GM13977 (cell line): ENCODE results near the gene CASK.

Source experiments
- DNase-seq: peaks from one replicate; pipeline ENCODE4 v3.0.0; 2012; ENCODE audit warnings: low spot score
- in situ Hi-C: fragments of 300-500 bp; cut with MboI; formaldehyde crosslinking; loops from one replicate; pipeline ENCODE4 v1.12.0; 2022; ENCODE audit warnings: low sequenced_read_pairs, low pct_unique_long_range_greater_than_20kb, mixed read lengths, inconsistent platforms; ENCODE audit not compliant: unreplicated experiment
- TF ChIP-seq, protein P1 (sequence below): IDR thresholded peaks from 2 replicates; pipeline ENCODE4 v1.5.1; 2012; ENCODE audit warnings: mild to moderate bottlenecking, control low read depth; ENCODE audit not compliant: insufficient read depth; ENCODE audit errors: extremely low read depth, missing control alignments

Gene CASK

DNA sequence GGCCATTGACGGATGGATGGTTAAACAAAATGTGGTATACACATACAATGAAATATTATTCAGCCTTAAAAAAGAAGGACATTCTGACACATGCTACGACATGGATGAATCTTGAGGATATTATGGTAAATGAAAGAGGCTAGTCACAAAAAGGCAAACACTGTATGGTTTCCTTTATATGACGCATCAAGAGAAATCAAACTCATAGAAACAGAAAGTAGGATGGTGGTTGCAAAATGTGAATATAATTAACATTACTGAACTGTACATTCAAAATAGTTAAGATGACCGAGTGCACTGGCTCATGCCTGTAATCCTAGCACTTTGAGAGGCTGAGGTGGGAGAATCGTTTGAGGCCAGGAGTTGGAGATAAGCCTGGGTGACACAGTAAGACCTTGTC lies 9.5 kb upstream of the CASK start:
- TF ChIP-seq, protein P1, sequence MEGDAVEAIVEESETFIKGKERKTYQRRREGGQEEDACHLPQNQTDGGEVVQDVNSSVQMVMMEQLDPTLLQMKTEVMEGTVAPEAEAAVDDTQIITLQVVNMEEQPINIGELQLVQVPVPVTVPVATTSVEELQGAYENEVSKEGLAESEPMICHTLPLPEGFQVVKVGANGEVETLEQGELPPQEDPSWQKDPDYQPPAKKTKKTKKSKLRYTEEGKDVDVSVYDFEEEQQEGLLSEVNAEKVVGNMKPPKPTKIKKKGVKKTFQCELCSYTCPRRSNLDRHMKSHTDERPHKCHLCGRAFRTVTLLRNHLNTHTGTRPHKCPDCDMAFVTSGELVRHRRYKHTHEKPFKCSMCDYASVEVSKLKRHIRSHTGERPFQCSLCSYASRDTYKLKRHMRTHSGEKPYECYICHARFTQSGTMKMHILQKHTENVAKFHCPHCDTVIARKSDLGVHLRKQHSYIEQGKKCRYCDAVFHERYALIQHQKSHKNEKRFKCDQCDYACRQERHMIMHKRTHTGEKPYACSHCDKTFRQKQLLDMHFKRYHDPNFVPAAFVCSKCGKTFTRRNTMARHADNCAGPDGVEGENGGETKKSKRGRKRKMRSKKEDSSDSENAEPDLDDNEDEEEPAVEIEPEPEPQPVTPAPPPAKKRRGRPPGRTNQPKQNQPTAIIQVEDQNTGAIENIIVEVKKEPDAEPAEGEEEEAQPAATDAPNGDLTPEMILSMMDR: no peak
- no peak for DNase-seq
- in situ Hi-C loops: no loop called here

- DNase-seq: no peak
- in situ Hi-C loops: no loop called here
- TF ChIP-seq, protein P1: no peak
Measured at GRCh38 chrX:41931591-41931990, 8.2 kb upstream of the CASK start.

- TF ChIP-seq, protein P1: no peak
- peak; percentile 30 for DNase-seq
- in situ Hi-C loops: no loop called here
Measured at GRCh38 chrX:41923978-41924683, 777 bp upstream of the CASK start.

DNA sequence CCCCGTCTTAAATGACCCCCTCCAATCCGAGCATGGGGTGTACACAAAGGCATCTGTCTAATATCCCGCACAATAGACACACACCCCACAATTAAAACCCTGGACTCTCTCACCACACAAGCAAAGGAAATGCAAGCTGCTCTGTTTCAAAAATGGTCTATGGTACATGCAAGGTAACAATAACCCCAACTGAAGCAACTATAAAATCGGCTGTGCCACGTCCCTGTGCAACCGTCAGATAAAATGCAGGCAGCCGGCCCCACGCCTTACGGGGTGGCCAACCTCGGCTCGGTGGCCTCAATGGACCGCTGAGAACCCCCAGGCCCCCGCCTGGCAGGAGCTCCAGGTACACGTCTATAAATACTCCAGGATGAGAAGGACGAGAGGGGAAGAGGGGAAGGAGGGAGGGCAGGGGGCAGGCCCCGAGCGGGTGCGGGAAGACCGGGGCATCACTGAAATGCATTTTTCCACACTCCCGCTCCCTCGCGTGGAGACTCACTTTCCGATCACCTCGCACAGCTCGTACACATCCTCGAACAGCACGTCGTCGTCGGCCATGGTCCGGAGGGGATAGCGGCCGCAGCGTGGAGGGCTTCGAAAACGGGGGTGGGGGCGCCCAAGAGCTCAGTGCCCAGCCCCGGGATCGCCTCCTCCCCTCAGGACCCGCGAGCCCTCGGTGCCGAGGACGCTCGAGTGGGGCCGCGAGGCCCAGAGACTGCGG lies 763 bp downstream of the CASK start:
- in situ Hi-C loops: no loop called here
- TF ChIP-seq, protein P1: peak; percentile 26
- no peak for DNase-seq

DNA sequence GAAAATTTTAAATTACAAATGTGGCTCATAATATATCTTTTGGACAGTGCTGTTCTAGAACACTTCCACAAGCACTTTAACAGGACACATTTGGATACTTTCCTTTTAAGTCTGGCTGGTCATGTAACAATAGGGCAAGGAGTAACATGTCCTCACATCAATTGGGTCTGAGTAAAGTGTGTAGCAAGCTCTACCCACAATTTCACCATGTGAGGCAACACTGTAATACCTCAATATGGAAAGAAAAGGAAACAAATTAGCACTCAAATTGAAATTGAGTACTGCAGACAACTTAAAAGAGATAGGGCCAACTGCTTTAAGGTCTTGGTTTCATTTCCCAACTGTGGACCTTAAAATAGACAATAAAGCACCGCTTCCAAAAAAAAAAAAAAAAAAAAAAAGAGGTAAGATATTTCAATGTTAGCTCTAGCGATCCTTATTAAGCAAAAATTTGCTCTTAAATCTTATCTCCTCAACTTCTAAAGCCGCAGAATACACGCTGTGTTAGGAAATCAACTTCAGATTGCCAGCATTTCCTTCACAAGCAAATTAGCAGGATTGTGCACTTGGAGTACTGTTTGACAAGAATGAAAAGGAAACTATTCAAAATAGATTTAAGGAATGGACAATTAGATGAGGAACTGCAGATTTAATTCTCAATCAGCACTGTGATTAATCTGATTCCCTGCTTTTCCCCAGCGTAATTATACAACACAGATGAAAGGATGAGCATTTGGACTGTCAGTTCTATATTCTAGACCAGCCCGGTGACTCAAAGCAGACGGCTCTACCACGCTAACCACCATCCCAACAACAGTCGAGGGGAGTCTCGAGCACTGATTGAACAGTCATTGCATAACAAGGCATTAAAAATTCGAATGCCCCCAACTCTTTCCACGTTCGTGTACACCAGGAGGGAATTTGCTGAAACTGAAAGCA lies 1.6 kb downstream of the CASK start:
- in situ Hi-C loops: no loop called here
- TF ChIP-seq, protein P1: no peak
- DNase-seq: peak; percentile 22

- no peak for DNase-seq
- in situ Hi-C loops: no loop called here
- TF ChIP-seq, protein P1: no peak
Measured at GRCh38 chrX:41919870-41920269, 3.5 kb downstream of the CASK start.
